Forelimb muscle (tissue), 1 donor: ENCODE results near the gene IRS2. TPM values are rescaled to one million over a fixed set of nuclear protein-coding genes. Genes with fewer than 3 reads are reported as not detected.

Experiments used
- DNase-seq: peaks from one replicate; pipeline ENCODE4 v3.0.0-alpha.2; 2013; ENCODE audit warnings: low read depth
- polyA plus RNA-seq: library from polyadenylated mRNA; unstranded; fragments of 120-200 nt; gene quantifications from one replicate; pipeline ENCODE4 v1.2.1, GENCODE V29; 2013; ENCODE audit not compliant: insufficient read length

The IRS2 gene
- polyA plus RNA-seq, 1 donor = 3.8 TPM

DNA sequence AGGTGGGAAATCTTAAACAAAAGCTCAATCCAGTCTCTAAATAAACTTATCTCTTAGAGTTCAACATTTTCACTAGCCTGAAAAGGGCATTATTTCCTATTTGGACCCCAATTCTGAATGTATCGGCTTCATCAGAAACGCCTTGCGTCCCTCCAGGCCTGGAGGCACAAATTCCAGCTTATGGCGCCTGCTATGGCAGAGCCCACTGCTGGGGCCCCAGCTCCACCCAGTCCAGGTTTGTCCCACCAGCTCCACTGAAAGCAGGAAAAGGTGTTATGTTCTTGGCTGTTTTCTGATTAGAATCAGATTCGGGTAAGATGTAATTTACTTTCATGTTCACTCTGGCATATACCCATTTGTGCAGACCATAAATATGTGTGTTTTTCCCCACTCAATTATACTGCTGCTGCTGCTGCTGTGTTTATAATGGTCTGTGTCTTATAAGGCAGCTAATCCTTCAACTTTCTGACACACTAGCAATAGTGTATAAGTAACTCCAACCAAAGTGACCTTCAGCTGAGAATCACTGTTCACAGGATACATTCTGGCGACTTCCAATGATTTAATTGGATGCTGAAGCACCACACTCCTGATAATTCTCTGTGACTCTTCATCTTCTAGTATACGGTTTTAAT is 6.4 kb downstream of the IRS2 start:
- no peak for DNase-seq

GRCh38 chr13:109779074-109779473 is 7.3 kb downstream of the IRS2 start:
- DNase-seq = no peak

- no peak for DNase-seq
These were observed 8.3 kb downstream of the IRS2 start for GRCh38 chr13:109778102-109778542.

DNA sequence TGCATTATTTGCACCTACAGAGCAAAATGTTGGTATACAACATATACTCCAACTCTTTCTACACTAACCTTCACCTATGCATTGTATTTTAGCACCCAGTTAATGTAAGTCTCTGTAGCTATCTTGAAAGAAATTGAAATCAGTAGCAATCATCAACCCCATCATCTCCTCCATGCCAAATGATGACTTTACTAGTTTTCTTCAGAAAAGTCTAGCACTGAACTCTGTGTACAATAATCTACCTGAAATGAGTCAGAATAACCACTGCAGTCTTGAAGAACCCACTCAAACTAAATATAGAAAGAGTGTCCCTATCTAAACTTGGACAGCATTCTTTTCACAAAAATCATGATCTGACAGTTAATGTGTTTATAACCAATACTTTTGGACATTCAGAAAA is 9.8 kb downstream of the IRS2 start:
- DNase-seq = no peak

DNA sequence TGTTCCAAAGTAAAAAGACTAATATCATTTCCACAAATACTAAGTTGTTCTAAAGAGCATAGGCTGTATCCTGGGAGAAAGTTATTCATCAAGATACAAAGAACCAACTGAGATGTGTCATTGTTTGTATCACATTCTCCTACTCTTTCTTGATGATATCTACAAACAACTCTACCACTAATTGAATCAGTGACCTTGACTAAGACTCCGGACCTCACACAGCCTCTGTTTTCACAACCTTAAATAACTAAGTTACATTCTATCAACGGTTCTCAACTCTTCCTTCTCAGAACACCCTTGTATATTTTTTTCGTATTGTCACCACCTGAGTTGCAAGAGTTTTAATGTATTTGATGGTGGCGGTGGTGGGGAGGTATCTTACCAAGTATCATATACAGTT is 12.6 kb downstream of the IRS2 start:
- no peak for DNase-seq

DNA sequence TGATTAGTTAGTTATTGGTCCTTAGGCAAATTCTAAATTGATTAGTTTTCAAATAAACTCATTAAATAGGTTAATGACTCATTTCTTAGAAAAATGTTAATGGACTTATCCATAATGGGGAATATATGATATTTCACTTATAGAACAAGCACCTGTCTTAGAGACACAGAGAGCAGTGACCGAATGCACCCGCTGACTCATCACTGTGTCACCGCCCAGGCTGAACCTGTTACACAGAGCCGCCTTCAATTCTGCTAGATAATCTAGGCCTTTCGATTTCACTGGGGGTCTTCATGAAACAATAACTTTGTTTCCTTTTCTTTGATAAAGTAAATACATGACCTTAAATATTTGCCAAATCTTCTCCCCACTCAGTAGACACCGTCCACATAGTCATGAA is 13.1 kb downstream of the IRS2 start:
- no peak for DNase-seq

DNA sequence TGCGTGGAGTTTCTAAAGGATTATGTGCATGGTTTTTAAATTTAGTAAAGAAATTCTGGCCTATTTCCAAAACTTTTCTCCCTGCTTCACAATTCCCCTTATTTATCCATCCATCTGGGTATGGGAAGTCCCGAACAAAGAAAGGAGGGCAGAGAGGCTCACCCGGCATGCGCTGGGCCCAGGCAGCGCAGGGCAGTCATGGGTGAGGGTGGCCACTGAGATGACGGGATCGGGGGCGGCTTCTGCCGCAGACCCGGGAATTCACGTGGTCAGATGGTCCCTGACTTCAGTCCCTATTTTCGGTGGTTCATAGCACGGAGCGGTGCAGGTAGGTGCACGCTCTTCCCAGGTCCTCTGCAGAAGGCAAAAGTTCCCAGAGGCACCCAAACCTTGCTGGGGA is 14.5 kb downstream of the IRS2 start:
- DNase-seq = no peak

- no peak for DNase-seq
These were observed 15.9 kb downstream of the IRS2 start for GRCh38 chr13:109770436-109770835.

GRCh38 chr13:109769921-109770320 is 16.5 kb downstream of the IRS2 start:
- DNase-seq = no peak

- no peak for DNase-seq
These were observed 17.1 kb downstream of the IRS2 start for GRCh38 chr13:109769275-109769674.

GRCh38 chr13:109768616-109769015 is 17.8 kb downstream of the IRS2 start:
- DNase-seq = no peak

GRCh38 chr13:109768176-109768575 is 18.2 kb downstream of the IRS2 start:
- no peak for DNase-seq

- DNase-seq = no peak
These were observed 19.4 kb downstream of the IRS2 start for GRCh38 chr13:109767023-109767422.

GRCh38 chr13:109764470-109765291 is 21.7 kb downstream of the IRS2 start:
- DNase-seq = no peak

DNA sequence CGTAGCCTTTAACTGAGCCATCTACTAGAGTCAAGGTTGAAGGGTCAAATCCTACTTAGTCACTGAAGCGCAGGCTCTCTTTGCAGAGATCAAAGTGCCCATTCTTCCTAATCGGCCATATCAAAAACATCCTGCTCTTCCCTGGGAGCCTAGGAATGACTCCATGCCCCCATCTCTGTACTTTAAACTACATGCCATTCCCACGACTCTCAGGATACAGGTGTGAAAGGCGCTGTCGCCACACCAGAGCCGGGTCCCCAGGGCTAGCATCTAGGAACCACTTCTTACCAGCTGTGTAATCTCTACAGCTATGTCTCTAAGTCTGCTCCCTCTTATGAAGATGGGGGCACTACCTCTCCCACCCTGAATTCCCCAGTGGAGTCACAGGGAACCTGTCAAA is 22.3 kb downstream of the IRS2 start:
- DNase-seq = no peak

- no peak for DNase-seq
These were observed 23.6 kb downstream of the IRS2 start for GRCh38 chr13:109762791-109763190.

DNA sequence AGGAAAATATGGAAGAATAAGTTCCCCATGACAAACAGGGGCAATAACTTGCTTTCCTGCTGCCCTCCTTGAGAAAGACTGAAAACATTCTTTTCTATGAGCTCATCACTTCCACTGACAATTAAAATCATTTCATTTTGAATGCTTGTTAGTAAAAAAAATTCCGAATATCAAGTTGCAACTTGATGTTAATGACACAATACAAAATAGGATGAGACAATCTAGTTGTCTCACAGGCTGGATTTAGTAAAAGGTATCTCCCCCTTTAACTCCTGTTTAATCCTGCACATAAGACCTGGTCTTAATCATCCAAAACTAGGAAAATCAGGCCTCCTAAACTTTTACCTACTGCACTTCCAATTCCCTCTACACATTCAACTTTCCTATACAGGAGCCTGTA is 24.7 kb downstream of the IRS2 start:
- no peak for DNase-seq

DNA sequence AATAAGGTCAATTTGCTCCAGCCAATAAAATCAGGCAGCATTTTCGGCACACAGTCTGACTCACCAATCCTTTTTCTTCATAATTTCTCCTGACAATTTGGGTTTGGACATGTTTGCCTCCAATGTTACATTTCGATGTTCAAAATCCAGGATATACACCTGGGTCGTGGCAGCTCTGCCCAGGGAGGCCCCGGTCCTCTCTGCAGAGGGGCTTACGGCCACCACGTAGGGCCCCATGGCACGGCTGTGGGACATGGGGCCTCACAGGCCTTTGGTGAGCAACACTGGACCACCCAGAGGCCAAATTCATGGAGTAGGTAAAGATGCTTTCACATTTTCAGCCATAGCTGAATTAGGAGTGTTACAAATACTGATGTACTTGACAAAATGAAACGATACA is 25.4 kb downstream of the IRS2 start:
- no peak for DNase-seq

- DNase-seq = no peak
These were observed 26.0 kb downstream of the IRS2 start for GRCh38 chr13:109760402-109760801.

DNA sequence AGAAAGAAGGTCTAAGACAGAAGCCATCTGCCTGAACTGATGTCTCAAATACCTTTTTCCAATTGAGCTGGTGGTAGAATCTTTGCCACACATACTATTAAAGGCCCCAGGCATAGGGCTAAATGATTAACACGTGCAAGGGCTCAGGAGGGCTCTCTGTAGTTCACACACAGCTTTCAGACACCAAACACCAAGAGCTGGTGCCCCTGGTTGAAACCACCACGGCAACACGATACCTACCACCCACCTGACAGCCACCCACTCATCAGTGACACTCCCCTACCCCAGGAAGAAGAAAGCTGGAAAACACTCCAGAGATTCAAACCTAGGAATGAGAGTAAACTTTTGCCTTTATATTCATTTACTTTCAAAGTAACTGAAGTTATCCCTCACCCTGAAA is 26.8 kb downstream of the IRS2 start:
- DNase-seq = no peak

DNA sequence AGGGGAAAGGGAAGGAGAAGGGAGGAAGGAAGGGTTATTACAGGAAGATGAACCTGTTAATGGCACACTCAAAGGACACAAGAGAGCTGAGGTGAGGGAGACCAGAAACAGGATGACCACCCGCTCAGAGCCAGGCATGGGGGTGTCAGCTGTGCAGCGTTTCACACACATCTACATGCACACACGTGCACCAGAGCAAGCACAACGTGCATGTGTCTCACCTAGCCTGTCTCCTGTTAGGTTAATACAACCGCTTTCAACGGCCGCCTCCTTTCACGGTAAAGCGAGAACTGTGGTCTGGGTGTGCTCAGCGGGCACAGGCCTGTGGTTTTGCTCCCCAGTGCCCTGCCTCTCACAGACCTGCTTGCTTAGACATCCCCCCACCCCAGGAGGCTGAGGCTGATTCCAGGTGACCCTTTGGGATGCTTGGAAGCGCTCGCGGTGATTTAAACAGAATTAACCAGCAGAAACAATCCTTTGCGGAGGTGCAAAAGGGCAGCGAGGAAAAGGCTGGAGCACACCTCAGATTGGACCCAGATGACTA is 27.4 kb downstream of the IRS2 start:
- no peak for DNase-seq

GRCh38 chr13:109756778-109757177 is 29.6 kb downstream of the IRS2 start:
- no peak for DNase-seq

DNA sequence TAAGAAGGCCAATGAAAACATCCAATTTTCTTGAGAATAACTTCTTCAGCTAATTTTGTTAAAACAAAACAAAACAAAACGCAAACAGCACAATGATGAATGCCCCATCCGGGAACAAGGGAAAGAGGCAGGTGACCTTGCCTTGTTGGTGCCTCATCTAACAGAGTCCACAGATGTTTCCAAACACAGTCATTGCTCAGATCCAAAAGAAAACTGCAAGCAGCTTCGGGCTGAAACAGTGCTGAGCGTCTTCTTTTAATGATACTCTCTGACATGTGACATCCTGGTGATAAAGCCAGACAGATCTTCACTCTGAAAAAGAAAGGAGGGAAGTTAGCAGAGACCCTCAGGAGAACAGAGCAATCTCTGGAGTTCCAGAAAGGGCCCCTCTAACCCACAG is 30.4 kb downstream of the IRS2 start:
- no peak for DNase-seq
